ENCODE results near the gene SHISA4. TPM values are rescaled to one million over a fixed set of nuclear protein-coding genes. Genes with fewer than 3 reads are reported as not detected.

SHISA4 gene
- total RNA-seq, 1 donor from 2014 or later = 7.8 TPM

- Histone ChIP-seq H3K27me3 (ENCODE audit: low read depth) (no peaks in the 10 kb centered on the region), H3K9me3 (no peaks in the 10 kb centered on the region), H3K4me3 (no peak overlapping the region), H3K4me1 (no peaks in the 10 kb centered on the region), H3K27ac (no peak overlapping the region), H3K36me3 (no peaks in the 10 kb centered on the region)
- intact Hi-C loops (cut with DNase I) = no loop called here
- TF ChIP-seq, protein P1, sequence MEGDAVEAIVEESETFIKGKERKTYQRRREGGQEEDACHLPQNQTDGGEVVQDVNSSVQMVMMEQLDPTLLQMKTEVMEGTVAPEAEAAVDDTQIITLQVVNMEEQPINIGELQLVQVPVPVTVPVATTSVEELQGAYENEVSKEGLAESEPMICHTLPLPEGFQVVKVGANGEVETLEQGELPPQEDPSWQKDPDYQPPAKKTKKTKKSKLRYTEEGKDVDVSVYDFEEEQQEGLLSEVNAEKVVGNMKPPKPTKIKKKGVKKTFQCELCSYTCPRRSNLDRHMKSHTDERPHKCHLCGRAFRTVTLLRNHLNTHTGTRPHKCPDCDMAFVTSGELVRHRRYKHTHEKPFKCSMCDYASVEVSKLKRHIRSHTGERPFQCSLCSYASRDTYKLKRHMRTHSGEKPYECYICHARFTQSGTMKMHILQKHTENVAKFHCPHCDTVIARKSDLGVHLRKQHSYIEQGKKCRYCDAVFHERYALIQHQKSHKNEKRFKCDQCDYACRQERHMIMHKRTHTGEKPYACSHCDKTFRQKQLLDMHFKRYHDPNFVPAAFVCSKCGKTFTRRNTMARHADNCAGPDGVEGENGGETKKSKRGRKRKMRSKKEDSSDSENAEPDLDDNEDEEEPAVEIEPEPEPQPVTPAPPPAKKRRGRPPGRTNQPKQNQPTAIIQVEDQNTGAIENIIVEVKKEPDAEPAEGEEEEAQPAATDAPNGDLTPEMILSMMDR (IDR thresholded peaks at IDR 0.05) = no peak
- no peak for ATAC-seq
- no peak for DNase-seq
Observed at GRCh38 chr1:201925301-201925567, 36.5 kb downstream of the SHISA4 start.

DNA sequence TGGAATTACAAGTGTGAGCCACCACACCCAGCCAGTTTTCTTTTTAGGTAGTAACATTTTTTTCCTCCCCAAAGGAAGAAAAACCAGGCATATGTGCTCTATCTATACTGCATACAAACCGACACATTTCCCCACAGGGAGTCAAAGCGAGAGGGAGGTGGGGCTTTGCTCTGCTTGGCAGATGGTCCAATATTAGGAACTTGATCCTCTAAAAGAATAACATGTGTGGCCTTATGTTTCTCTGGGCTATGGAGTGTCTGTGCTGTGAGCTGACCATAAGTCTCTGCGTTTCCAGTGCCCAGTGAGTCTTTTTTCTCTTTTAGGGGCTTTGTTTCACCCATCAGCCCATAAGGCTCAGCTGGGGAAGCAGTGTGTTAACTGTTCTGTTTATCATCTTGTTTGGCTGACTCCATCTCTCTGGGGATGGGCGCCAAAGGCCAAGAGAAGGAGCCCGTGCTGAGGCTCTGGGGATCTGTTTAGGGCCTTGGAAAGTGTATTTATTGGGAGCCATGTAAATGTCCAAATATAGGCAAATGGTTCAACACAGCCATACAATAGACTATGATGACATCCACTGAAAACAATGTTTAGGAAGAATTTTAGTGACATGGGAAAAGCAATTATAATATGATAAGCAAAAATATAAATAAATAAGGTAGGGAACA, 37.4 kb downstream of the SHISA4 start:
- intact Hi-C loops (cut with DNase I) = no loop called here
- TF ChIP-seq, protein P1 (IDR thresholded peaks at IDR 0.05) = no peak
- no peaks in the 10 kb centered on the region for H3K4me1 ChIP-seq
- H3K9me3 ChIP-seq = no peaks in the 10 kb centered on the region
- no peak overlapping the region for H3K27ac ChIP-seq
- H3K36me3 ChIP-seq = no peaks in the 10 kb centered on the region
- no peaks in the 10 kb centered on the region for H3K27me3 ChIP-seq (ENCODE audit: low read depth)
- ATAC-seq (no peak), DNase-seq (no peak)
- H3K4me3 ChIP-seq = no peak overlapping the region

DNA sequence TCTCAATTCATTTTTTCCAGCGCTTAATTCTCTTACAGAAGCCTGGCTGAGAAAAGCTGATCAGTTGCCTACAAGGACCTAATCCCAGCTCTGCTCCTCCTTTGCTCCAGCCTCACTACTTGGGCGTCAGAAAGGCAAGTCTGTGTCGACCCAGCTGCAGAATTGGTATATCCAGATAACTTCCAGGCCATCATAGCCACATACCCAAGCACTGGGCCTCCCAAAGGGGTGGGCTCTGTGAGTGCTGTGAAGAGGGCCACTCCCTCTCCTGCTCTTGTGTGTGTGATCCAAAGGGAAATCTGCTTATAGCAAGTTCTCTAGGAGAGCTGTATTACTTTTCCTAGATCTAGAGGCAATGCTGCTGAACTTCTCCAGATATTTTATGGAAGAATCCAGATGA, 39.6 kb downstream of the SHISA4 start:
- intact Hi-C loops (cut with DNase I) = no loop called here
- H3K9me3 ChIP-seq = no peaks in the 10 kb centered on the region
- no peaks in the 10 kb centered on the region for H3K4me1 ChIP-seq
- DNase-seq (no peak), ATAC-seq (no peak)
- H3K27ac ChIP-seq = no peak overlapping the region
- no peak overlapping the region for H3K4me3 ChIP-seq
- TF ChIP-seq, protein P1 (IDR thresholded peaks at IDR 0.05) = no peak
- H3K27me3 ChIP-seq (ENCODE audit: low read depth) = no peaks in the 10 kb centered on the region
- no peaks in the 10 kb centered on the region for H3K36me3 ChIP-seq

GRCh38 chr1:201930137-201930536, 41.4 kb downstream of the SHISA4 start:
- intact Hi-C loops (cut with DNase I) = no loop called here
- H3K27me3 ChIP-seq (ENCODE audit: low read depth) = no peaks in the 10 kb centered on the region
- DNase-seq = no peak
- ATAC-seq = no peak
- TF ChIP-seq, protein P1 (IDR thresholded peaks at IDR 0.05) = no peak
- H3K27ac ChIP-seq = no peak overlapping the region
- H3K36me3 ChIP-seq = no peaks in the 10 kb centered on the region
- H3K9me3 ChIP-seq = no peaks in the 10 kb centered on the region
- H3K4me3 ChIP-seq = no peak overlapping the region
- H3K4me1 ChIP-seq = no peaks in the 10 kb centered on the region

- no peak for ATAC-seq
Observed at GRCh38 chr1:201930803-201931202, 42.1 kb downstream of the SHISA4 start.

More at GRCh38 chr1:201930803-201931202, 42.1 kb downstream of the SHISA4 start:
- TF ChIP-seq, protein P1 (IDR thresholded peaks at IDR 0.05) = no peak
- Histone ChIP-seq H3K27me3 (ENCODE audit: low read depth) (no peaks in the 10 kb centered on the region), H3K36me3 (no peaks in the 10 kb centered on the region), H3K9me3 (no peaks in the 10 kb centered on the region), H3K27ac (no peak overlapping the region), H3K4me3 (no peak overlapping the region), H3K4me1 (no peaks in the 10 kb centered on the region)
- DNase-seq = no peak
- intact Hi-C loops (cut with DNase I) = no loop called here

Data from lower lobe of right lung (tissue), 2 donors.